Ammon's horn (tissue), 1 donor: ENCODE data around the gene MCEMP1.
A peak's percentile ranks its signal among the peaks of the same experiment; 100 is the strongest.

Source experiments
- DNase-seq: peaks from one replicate; pipeline ENCODE4 v3.0.0-alpha.2; 2016; ENCODE audit warnings: low spot score

MCEMP1 gene, protein sequence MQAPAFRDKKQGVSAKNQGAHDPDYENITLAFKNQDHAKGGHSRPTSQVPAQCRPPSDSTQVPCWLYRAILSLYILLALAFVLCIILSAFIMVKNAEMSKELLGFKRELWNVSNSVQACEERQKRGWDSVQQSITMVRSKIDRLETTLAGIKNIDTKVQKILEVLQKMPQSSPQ

DNA sequence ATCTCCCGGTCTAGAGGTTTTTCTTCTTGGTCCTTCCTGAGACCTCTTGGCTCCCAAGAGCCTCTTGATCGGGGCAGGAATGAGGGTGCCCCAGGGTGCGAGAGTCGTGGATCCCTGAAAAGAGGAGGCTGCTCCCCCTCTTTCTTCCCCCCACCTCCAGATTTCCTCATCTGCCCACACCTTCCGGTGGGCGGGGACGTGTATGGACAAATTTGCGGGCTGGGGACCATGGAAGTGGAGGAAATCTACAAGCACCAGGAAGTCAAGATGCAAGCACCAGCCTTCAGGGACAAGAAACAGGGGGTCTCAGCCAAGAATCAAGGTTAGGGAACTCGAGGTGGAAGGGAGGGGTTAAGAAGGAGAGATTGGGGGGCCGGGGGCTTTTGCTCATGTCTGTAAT is at the start of gene MCEMP1:
Gene MCEMP1 (plus strand): TSS at position 237 of the 400 bp plus-strand sequence. CDS start 31 bp downstream, at position 268.
- DNase-seq: no peak

DNA sequence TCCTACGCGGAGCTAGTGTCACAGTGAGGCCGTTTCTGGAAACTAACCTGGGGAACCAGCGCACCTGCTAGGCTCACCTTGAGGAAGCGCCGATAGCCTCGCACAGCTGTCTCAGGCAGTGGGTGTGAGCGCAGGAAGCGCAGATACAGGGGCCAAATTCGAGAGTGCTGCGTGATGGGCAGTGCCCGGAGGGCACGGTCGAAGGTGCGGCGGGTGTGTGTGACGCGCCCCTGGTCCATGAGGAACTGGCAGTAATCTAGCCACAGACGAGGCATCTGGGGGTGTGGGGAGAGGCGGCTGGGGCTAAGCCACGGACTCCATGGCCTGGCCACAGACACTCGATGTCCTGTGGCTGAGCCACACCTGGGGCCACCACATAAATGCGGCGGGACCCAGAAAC is 49.7 kb upstream of the MCEMP1 start:
- no peak for DNase-seq

DNA sequence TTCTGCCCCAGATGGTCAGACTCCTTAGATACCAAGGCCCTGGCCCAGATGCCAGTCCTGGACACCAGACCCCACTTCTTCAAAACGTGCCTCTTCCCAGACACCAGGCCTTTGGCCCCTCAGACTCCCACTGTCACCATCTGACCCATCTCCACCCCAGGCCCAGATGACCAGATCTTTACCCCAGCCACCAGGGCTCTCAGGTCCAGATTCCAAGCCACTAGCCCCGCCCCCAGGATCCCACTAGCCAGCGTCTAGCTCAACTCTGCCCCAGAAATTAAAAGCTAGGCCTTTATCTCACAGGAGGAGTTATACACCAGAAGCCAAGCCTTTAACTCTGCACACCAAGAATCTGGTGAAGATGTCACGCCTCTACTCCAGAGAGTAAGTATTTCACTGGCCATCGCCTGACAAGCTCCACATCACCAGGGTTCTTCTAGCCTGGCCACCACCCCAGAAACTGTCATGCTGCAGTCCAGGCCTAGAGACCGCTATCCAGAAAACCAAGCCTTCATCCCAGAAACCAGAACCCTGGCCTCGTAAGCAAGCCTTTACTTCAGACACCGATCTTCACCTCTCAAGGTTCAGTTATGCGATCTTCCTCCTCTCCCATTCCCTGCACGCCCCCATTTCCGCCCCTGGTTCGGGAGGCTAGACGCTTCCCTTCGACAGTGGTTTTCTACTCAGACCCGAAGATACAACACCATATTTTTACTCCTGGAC is 48.1 kb upstream of the MCEMP1 start:
- DNase-seq: no peak

DNA sequence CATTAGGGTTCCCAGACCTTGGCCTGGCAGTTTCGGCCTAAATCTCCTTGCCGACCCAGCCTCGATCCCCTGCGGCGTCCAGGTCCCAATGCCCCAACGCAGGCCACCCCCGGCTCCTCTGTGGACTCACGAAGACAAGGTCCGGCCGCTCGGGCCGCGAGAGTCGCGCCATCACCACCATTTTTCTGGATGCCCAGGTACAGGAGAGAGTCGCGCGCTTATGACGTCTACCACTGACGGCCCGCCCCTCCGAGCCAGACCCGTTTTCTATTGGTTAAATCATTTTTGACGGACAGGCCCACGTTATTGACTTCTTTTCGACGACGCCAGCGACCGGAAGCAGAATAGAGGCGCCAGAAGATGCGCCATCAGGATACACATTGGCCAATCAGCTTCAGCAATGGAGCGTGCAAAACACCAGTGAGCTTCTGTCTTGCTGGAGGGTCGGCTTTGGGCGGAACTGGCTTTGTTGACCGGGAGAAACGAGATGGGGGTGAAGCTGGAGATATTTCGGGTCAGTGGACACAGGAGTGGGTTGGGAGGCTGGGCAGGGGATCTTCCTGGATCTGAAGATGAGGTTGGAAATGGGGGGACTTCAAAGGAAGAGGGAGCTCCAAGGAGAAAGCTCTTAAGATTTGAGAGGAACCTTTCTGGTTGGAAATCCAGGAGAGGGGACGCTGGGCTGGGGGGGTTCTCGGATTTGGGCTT is 47.4 kb upstream of the MCEMP1 start, which contains the start of the genes PET100 and XAB2:
Gene PET100 (plus strand): TSS at position 447 of the 708 bp plus-strand sequence. CDS start 41 bp downstream, at position 488.
Gene XAB2 (minus strand): TSS at position 199 of the 708 bp plus-strand sequence. CDS start 18 bp downstream, at position 181.
- peak; percentile 99 for DNase-seq

DNA sequence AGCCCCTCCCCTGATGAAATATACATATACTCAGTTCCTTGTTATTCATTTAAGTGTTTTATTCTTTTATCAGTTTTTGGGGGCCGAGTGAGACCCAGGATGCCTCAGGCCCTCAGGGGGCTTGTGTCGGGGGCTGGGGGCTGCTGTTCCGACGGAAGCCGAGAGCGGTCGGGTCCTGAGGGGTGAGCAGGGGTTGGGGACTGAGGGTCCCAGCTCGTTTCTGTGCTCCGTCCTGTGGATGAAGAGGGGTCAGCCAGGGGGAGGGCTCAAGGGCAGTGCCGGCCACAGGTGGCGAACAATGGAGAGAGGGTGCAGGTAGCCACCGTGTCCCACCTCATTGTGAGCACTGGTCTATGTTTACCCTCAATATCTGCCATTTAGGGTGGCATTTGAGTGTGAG is 45.3 kb upstream of the MCEMP1 start:
- DNase-seq: no peak

DNA sequence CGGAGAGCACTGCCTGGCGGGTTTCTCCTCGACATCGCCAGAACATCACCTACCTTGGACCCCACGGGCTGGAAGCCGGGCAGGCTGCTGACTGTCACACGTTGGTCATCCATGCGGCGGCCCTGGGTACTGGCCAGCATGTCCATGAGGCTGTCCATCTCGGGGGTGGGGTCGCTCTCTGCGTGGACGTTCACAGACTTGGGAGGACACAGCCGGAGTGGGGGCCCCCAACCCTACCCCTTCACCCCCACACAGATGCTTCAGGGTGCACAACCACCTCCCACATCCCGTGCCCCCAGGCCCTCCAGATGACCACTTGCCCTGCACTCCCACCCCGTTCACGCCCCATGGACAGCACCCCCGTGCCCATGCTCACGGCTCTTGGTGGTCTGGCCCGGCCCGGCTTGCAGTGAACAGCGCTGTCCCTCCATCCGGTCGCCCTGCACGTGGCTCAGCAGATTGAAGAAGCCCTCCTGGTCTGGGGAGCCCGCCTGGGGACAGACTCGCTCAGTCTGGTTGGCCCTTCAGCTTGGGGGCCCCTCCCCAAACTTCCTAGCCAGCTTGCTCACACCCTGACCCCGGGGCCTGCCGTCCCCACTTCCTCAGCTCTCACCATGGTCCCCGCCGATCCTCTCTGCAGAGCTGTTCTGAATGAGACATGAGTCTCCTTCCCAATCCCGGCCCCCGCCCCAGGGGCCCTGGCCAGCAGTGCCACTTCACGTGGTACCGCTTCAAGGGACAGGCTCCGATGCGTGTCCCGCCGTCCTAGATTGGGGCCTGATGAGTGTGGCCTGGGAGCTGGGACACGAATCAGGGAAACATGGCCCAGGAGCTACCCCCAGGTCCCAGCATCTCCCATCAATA is 44.3 kb upstream of the MCEMP1 start:
- DNase-seq: no peak

DNA sequence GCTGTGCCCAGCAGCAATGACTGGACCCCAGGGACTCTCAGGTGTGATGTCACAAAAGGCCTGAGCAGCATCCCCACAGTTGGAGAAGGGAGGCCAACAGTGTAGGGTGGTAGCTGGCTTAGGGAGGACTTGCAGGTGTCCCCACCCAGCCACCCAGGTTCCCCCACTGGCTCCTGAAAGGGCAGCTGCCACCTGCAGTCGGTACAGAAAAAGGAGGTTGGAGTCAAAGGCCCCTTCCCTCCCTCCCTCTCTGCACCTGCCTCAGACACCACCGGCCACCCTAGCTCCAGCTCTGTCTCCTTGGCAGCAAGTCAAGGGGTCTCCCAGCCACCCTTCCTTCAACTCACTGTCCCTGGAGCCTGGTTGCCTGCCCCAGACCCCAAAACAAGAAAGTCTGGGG is 43.2 kb upstream of the MCEMP1 start, which contains the start of gene PCP2:
Gene PCP2 (minus strand): TSS at position 22 of the 400 bp plus-strand sequence. CDS start 262 bp downstream, outside the sequence.
- no peak for DNase-seq

DNA sequence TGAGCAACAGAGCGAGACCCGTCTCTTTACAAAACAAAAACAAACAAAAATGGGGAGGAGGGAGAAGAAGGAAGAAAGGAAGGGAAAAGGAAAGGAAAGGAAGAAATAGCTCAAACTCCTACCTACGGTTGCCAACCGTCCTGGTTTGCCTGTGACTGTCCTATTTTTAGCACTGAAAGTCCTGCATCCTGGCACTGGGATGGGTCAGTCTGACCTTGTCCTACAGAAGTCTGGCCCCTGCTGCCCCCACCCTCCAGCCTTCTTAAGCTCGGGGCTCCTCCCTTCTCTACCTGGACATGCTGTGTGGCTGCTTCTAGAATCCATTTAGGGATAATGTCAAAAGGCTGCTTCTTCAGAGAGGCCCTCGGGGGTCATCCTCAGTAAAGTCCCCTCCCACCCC is 41.2 kb upstream of the MCEMP1 start:
- DNase-seq: no peak

DNA sequence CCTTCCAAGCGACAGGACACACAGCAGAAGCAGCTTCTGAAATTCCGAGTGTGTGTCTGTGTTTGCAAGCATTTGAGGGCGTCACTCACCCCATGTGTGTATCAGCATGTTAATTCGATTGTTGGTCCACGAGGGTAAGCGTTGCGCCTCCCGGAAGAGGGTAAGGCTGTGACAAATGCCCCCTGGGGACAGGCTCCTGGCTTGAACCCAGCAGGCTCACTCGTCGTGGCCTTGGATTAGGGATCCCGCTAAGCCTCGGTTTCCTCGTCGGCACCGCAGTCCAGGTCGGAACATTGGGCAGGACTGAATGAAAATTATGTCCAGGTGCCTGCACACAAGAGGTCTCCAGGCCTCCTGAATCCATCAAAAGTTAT is 40.6 kb upstream of the MCEMP1 start:
- DNase-seq: no peak

DNA sequence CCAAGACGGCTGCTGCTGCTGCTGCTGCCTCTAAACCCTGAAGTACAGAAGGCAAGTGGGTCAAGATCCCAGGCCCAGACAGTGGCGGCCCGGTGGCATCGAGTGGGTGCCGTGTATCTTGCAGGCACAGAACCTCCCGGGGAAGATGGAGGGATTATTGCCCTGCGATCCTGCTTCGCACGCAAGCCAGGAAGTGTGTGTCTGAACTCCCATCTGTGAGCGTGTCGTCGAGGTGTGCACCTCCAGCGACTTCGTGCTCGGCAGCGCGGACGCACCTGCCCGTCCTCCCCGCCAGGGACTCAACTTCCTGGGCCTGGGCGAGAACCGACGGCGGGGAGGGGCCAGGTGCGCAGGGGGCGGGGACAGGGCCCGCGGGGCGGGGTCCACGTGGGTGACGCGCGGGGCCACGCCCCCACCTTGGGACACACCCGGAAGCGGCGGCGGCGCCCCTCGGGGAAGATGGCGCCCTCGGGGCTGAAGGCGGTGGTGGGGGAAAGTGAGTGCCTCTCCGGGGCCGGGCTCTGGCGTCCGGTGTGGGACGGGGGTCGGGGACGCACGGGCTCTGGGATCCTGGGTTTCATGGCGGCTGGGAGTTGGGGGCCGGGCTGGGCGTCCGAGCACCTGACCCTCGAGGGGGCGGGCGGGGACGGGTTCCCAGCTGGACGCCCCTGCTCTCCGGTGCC is 40.1 kb upstream of the MCEMP1 start, which contains the start of gene STXBP2:
Gene STXBP2 (plus strand): TSS at position 420 of the 683 bp plus-strand sequence. CDS start 40 bp downstream, at position 460.
- peak; percentile 30 for DNase-seq

DNA sequence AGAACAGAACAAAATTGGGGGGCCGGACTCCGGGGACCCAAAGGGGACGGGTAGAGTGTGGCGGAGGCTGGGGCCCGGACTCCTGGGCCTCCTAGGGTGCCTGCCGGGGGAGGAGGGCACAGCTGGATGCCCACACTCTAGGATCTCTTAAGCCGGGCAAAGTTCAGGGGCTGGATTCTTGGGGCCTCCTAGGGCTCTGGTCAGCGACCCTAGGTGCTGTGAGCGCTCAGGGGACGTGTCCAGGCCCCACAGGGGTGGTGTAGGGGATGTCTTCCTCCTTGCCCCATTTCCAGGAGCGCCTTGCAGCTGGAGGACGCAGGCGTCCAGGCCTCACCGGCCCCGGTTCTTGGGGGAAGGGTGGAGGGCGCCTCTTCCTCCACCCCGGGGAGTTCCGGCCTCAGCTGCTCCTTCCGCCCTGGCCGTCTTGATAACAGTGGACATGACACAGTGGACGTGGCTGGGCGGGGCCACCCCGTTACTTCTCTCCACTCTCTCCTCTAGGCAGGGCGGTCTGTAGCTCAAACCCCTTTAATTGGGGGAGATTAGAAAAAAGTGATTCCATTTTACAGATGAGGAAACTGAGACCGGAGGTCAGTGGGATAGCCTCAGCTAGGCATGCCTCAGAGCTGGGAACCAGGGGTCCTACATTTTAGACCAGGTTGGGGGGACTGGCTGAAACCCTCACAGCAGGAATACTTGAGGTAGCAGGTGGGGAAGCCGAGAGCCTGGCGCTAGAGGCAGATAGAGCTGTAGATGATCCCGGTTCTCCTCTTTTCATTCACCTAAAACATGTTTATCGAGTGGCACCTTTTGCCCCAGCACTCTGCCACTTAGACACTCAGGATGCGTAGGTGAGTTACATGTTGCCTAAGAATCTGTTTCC is 39.3 kb upstream of the MCEMP1 start:
- peak; percentile 29 for DNase-seq

DNA sequence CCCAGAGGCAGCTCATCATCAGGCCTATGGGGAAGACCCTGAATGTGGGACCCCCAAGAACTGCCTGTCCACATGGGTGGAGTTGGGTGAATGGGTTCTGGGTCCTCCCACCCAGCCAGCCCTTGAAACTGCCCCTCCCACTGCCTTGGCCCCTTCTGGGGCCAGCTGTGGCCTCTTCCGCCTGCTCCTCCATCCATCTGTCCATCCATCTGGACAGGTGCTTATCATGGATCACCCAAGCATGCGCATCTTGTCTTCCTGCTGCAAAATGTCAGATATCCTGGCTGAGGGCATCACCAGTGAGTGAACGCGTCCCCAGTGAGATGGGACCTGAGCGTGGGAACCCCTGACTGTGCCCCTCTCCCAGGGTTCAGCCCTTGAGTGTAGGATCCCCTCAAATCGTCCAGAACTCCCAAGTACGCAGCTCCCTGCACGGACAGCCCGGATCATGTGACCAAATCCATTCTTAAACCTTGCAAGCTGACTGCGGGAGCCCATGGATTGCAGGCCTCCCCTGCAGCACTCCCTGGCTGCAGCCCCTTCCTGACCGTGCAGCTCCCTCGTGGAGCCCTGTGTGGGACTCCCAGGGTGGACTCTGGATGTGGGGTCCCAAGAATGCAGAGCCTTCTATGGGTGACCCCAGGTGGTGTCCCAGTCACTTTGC is 38.0 kb upstream of the MCEMP1 start:
- DNase-seq: no peak

DNA sequence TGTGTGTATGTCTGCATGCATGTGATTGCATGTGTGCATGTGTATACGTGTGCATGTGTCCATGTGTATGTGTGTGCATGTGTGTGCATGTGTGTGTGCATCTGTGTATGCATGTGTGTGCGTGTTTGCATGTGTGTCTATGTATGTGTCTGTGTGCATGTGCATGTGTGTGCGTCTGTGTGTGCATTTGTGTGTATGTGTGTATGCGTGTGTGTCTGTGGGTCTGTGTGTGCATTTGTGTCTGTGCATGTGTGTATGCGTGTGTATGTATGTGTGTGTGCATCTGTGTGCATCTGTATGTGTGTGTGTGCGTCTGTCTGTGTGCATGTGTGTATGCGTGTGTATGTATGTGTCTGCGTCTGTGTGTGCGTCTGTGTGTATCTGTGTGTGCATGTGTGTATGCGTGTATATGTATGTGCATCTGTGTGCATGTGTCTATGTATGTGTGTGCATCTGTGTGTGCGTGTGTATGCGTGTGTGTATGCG is 37.0 kb upstream of the MCEMP1 start:
- no peak for DNase-seq

DNA sequence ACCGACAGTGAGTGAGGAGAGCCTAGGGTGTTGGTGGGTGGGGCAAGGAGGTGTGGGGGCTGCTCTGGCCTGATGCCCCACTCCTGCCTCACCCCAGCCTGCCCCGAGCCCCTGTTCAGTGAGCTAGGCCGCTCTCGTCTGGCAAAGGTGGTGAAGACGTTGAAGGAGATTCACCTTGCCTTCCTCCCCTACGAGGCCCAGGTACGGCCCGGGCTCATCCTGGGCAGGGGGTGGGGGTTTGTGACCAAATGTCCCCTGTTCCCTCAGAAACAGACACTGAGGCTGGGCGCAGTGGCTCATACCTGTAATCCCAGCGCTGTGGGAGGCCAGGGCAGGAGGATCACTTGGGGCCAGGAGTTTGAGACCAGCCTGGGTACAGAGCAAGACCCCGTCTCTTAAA is 36.1 kb upstream of the MCEMP1 start:
- DNase-seq: no peak

DNA sequence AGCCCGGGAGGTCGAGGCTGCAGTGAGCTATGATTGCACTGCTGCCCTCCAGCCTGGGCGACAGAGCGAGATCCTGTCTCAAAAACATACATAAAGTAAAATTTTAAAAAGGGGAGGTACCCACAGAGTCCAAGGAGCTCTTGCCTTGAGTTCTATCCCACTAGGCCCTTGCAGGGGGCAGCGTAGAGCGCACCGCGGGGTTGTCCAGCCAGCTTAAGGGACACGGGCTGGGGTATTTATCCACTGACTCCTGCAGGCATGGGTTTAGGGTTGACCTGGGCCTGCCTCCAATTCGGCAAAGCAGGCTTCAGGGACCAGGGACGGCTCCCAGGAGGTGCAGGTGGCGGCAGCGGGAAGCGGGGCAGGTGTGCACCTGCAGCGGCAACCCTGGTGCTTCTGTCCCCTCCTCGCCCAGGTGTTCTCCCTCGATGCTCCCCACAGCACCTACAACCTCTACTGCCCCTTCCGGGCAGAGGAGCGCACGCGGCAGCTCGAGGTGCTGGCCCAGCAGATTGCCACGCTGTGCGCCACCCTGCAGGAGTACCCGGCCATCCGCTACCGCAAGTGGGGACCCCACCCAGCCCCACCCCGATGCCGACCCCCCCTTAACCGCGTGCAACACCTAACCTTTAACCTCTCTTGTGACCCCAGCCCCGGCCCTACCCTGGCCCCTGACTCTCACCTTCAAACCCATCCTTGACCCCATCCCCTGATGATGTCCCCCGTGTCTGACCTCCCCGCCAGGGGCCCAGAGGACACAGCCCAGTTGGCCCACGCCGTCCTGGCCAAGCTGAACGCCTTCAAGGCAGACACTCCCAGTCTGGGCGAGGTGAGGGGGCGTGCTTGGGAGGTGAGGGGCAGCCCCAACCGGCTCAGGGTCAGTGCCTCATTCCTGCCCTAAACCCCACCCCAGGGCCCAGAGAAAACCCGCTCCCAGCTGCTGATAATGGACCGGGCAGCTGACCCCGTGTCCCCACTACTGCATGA is 35.3 kb upstream of the MCEMP1 start:
- no peak for DNase-seq

DNA sequence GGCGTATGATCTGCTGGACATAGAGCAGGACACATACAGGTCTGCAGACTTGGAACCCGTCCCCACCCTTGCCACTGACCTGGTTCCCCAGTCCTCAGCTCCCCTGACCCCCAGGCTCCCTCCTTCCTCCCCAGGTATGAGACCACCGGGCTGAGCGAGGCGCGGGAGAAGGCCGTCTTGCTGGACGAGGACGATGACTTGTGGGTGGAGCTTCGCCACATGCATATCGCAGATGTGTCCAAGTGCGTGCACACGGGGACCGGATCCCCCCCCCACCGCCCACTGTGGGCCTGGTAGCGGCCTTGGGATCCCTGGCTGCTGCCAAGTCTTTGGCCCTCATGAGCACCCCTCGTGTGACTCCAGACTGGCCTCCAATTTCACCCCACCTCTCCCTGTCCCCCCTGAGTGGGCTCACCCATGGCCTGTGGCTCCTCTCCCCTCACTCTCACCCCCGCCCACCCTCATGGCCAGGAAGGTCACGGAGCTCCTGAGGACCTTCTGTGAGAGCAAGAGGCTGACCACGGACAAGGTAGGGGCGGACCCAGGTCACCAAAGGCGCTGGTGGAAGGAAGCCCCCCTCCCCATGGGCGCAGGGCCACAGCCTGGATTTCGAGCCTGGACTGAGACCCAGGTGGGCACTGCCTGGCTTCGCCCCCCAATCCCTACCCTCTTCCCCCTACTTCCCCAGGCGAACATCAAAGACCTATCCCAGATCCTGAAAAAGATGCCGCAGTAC is 34.4 kb upstream of the MCEMP1 start:
- DNase-seq: no peak

DNA sequence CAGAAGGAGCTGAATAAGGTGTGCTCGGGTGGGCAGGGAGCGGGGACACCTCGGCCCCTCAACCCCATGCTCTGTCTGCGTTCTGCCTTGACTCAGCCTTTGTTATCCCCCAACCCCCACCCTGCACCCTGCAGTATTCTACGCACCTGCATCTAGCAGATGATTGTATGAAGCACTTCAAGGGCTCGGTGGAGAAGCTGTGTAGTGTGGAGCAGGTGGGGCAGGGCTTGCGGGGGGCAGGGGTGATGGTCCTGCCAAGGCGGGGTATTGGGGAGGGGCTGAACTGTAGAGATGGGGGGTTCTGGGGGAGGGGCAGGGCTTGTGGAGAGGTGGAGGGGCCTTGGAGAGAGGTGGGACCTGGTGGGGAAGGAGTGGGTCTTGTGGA is 33.9 kb upstream of the MCEMP1 start:
- no peak for DNase-seq
